GM18519 (cell line): Measurements from ENCODE around the gene DGKH.
"Not testable (repeated sequence)": the region's sequence is repeated elsewhere in the genome, so short reads cannot be mapped to it uniquely, and the experiment has no call there.

Experiments
- ATAC-seq: cut with Tn5 transposase; IDR thresholded peaks from one replicate; pipeline ENCODE4 v1.9.1; 2021; ENCODE audit warnings: mild to moderate bottlenecking, moderate library complexity; ENCODE audit not compliant: unreplicated experiment, low FRiP score

DGKH gene

DNA sequence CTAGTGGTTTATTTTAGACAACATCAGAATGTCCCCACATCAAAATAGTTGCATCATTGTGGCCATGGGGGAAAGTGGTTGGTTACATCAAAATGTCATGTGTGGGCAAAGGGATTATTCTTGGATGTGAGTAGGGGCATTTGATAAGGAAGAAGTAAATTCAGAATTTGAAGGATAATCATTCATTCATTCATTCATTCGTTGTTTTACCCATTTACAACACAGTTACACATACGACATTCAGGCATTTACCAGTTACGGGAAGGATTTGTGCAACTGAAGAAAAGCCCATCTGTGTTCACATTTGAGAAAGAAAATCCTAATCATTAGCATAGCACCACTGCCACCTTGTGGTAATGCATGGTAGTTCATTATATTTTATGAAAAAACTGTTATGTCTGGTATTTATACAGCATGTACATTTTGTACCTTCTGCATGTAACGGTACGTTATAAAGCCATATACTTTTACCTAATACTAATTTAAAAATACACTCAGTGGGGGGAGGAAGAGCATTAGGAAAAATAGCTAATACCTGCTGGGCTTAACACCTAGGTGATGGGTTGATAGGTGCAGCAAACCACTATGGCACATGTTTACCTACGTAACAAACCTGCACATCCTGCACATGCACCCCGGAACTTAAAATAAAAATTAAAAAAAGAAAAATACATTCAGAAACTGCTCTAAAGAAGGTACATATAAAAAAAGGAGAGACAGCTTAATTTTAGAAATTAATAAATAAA lies 62.1 kb downstream of the DGKH start:
- ATAC-seq = no peak

DNA sequence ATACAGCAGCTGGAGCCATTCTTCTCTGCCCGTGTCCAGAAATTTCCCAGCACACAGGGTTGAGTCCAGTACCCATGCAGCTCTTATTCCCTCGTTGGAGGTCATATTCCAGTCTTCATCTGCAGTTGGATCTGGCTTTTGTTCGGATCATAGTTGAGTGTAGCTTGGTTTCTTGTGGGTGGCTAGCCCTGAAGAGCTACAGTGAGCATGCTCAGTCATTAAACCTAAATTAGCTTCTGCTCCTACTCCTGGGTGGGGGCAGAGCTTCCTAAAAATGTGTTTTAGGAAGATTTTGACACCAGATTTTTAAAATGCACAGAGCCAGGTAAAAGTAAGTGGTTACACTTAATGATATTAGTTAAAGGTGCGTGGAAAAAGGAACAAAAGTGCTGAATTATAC lies 64.4 kb downstream of the DGKH start:
- ATAC-seq = no peak

DNA sequence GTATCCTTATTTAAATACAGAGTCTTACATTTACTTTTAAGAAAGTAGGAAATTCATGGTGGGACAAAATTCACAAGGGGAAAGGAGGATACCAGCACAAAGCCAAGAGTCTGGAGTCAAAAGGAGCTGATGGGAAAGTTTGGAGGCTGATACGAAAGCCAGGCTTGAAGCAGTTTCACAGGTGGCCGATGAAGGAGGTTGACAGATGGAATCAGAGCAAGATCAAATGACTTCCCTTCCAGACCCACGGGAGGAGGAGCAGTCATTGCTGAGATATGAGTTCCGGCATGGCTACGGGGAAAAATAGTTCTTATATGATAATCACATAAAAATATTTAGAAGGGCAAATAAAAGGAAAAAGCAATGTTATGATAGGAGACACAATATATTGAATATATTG lies 65.0 kb downstream of the DGKH start:
- no peak for ATAC-seq

DNA sequence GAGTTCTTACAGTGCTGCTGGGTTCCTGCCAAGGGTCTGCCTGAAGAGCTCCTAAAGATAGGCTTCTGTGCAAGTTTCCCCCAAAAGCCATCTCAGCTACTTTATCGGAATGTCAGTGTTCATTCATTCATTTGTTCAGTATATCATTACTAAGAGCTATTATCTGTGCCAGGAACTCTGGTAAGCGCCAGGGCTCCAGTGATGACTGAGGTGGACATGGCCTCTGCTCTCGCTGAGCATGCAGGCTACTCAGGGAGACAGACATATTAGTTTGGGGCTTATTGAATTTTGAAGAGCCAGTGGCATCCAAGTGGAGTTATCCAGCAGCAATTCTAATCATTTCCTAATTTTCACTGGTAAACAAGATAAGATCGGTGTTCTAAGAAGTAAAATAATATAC lies 65.8 kb downstream of the DGKH start:
- no peak for ATAC-seq

DNA sequence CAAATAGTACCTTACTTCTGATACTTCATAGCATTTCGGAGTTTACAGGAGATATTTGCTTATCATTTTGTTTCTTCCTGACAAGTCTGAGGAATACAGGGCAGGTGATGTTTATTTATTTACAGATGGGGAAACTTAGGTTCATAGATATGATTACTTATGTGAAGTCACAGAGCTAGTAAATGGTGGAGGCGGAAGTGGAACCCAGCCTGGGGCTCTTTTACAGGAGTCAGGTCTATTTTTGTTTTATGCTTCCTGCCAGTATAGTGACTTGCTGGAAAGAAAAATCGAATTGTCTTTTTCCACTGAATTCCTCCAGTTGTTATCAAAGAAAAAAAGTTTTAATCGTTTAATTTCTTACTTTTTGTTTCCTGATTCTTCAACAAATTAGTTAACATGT lies 66.5 kb downstream of the DGKH start:
- ATAC-seq = no peak

DNA sequence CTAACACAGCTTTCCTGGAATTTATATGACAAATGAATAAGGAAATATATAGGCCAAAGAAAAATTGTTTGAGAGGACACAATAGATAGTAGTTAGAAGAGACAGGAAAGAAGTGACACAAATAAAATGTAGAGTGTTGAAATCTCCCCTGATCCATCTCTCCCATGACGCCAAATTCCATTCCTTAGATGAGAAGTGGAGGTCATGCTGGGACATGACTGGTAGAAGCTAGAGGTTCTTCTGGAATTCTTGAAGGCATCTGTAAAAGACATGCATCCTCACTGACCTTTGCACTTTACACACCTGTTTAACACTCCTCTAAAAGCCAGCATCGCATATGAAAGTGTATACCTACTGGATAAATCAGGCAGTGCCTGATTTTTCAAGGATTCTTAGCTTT lies 67.8 kb downstream of the DGKH start:
- no peak for ATAC-seq

DNA sequence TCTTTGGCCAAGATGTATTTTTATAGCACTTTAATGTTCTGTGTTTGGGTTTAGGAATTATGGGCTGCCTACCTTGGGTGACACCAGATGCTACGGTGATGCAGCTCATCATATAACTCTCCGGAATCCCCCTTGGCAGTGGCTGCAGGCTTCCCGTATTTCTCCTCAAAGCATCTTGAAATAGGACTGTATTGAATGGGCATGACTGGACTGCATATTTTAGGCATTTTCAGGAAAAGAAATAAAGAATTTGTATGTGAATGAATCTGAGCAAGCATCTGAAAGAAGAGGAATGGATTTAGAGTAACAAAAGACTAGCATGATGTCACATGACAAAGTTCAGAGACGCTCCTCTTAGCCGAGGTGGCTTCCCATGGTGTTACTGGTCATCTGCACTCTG lies 70.6 kb downstream of the DGKH start:
- ATAC-seq = no peak

DNA sequence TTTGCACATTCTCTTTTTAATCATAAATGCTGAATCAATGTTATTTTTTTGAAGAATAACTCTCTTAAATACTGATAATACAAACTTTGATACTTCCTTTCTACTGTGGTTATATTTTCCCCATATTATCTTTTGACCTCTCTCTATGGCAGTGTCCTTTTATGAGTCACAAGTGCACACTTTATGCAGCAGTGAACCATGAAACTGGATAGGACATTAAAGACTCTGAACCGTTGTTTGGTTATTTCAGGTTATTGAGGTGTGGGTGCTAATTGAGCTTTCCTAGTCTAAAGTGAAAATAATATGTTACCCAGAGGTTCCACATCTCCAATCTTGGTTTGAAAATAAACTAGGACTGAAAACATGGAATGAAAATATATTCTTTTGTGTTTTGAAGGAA lies 71.4 kb downstream of the DGKH start:
- no peak for ATAC-seq

DNA sequence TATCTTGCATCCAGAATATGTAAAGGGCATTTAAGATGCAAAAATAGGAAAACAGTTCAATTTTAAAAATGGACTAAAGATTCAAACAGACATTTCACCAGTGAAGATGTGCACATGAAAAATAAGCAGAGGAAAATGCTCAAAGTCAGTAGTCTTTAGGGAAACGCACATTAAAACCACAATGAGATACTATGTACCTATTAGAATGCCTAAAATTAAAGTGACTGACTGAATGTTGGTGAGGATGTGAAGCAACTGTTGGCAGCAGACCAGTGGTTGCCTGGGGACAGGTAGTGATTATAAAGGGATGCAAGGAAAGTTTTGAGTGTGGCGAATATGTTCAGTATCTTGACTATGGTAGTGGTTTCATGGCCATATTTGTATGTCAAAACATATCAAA lies 75.2 kb downstream of the DGKH start:
- ATAC-seq = no peak

DNA sequence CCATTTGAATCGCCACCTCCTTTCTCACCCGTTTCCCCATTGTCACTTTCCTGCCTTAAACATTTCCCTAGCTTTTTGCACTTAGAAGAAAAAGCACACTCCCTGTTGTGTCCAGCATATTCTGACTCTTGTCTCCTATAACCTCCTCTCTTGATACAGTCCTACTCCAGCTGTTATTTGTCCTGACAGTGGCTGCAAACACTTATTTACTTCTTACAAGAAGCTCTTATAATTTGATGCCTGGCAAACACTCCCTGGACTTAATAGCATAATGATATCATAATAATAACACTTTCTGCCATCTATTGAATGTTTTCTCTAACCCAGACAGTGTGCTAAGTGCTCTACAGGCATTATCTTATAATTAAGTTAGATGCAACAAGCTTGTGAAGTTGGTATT lies 76.6 kb downstream of the DGKH start:
- no peak for ATAC-seq

DNA sequence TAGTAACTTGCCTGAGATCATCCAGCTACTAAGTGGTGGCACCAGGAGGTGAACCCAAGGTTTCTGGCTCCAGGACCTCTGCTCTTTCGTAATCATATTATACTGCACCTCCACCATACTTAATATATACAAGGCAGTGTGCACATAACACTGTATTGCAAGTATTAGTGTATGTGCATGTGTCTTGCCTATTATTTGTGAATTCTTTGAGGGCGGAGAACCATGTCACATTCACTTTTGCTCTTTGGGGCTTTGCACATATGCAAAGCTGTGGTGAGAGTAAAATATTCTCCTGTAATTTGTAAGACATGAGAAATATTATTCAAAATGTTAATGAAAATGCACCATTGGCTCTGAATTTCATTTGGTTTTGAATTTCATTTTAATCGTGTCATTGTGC lies 78.6 kb downstream of the DGKH start:
- no peak for ATAC-seq

DNA sequence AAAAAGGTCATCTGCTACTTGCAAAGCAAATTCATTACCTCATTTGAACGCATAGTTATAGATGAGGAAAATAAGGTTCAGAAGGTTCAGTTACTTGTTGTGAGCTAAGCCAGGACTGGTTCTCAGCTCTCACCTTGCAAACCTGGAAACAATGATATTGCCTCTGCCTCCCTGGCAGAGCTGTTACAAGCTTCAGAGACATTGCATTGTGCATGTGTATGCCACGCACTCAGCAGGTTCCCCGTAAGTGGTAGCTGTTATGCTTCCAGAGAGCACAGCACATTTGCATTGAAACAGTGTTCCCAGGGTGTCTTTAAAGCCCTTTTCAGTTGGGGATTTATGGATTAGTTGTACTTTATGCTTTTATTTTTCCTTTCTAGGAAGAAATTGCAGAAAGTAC lies 80.6 kb downstream of the DGKH start:
- ATAC-seq = no peak

DNA sequence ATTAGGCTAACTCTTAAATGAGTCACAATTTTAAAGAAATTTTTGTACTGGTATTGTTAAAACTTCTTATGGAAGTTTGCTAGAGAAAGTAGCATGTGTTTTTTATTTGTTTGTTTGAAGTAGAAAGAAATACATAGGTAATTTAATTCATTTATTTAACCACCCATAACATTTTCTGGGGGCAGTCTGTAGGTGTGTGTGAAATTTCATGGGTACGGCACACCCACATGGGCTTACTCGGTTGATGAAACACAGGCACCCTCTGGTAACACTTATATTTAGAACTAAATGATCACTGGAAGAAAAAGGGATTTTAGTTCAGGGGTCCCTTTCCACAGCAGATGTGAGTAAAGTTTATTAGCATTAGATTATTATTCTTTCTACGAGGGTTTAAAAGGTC lies 88.1 kb downstream of the DGKH start:
- ATAC-seq = no peak

DNA sequence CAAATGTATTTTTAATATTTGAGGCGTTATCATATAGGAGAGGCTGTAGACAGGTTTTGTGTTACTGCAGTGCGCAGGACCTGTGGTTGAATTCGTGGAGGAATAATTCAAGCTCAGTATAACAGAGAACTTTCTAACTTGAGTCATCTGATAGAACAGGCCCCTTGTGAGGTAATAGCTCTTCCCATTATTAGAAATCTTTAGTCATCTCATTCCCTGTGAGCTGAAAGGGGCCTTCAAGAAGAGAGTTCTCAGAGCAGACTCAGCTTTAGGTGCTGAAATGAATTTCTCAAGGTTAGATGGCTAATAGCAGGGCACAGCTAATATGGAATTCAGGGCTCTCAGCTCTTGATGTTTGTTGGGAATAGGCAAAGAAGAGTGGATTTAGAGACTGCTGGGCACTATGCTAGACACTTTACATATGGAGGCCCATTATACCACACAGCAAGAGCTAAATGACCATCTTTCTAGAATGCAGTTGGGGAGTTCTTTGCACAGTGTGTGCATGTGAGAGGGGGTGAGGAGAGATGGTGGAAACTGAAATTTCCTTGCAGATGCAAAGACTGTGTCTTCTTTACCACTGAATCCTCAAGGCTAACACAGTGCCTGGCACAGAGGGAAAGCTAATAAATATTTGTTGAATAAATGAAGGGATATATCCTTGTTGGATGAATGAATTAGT lies 89.5 kb downstream of the DGKH start:
- no peak for ATAC-seq

DNA sequence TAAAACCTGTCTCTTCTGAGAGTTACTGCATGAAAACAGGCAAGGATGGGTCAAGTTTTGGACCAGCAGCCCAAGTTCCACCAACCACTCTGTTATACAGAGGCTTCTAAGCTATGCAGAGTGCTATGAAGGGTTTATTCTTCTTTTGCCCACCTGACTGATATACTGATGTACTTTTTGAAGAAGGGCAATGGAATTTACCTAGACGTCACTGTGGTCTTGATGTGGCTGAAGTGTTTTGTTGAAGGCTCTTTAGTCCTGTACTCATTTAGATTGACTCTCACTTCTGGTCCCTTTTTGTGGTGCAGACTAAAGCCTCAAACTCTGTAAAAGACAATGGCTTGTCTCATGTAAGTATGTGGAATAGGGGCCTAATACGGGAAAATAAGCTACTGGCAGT lies 92.0 kb downstream of the DGKH start:
- no peak for ATAC-seq

DNA sequence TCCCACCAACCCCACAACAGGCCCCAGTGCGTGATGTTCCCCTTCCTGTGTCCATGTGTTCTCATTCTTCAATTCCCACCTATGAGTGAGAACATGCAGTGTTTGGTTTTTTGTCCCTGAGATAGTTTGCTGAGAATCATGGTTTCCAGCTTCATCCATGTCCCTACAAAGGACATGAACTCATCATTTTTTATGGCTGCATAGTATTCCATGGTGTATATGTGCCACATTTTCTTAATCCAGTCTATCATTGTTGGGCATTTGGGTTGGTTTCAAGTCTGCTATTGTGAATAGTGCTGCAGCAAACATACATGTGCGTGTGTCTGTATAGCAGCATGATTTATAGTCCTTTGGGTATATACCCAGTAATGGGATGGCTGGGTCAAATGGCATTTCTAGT lies 92.6 kb downstream of the DGKH start:
- not testable (repeated sequence) for ATAC-seq

DNA sequence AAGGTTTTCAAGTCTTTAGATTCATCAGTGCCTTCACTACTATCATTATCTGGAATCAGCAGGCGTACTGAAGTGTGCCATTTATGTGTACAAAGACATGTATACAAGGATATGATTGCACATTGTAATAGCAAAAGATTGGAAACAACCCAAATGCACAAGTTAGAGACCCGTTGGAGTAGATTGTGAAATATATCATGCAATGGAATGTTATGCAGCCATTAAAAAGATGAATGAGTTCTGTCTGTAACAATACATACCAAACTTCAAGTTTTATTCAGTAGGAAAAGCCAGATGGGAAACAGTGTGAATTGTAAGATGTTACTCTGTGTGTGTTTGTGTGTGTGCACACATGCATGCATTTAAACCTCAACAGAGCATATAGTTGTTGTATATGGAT lies 97.9 kb downstream of the DGKH start:
- ATAC-seq = no peak

DNA sequence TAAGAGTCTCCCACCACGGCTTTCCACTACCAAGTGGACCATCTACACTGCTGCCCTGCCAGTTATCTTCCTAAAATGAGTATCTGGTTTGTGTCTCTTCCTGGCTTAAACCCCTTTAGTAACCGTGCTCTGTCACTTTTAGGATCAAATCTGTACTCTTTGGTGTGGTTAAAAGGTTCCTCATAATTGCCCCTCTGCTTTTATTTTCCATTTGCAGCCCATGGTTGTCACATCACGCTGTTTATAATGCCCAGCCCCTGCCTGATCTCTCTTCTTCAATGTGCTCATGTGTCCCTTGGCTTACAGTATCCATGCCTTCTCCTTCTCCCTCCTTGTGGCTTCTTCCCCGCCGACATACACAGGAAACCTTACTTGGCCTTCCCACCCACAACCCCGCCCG lies 100.1 kb downstream of the DGKH start:
- no peak for ATAC-seq

DNA sequence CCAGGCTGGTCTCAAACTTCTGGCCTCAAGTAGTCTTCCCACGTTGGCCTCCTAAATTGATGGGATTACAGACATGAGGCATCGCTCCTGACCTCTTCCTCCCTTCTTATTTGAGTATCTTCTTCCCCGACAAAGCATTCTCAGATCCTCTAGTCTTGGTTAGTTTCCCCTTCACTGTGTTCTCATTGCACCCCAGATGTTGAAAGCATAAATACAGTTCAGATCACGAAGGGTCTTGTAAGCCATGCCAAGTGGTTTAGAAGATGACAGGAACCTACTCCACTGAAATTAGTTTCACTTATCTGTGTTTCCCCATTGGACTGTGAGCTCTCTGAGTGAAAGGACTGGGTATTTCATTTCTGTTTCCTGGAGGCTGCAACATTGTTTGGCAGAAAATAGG lies 100.7 kb downstream of the DGKH start:
- ATAC-seq = no peak

DNA sequence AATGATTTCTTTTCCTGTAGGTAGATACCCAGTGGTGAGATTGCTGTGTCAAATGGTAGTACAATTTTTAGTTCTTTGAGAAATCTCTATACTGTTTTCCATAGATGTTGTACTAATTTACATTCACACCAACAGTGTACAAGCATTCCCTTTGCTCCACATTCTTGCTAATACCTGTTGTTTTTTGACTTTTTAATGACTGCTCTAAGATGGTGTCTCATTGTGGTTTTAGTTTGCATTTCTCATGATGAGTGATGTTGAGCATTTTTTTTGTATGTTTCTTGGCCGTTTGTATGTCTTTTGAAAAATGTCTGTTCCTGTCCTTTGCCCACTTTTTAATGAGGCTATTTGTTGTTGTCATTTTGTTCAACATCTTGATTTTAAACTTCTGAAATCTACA lies 103.3 kb downstream of the DGKH start:
- no peak for ATAC-seq

DNA sequence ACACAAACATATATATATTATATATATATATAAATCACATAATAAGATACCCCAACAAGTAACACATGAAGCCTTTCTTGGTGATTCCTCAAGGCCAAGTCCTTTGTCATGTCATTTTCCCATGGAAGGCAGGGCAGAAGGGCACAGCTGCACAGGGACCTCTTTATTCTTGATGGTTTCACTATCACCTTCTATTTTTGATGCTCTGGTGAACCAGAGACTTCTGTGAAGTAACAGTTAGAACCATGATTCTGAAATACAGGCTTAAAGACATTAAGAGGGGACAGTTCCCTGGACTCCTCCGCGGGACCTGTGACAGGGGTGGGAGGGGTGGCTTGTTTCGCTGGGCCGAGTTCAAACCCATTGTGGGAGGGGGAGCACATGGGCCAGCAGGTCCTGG lies 104.0 kb downstream of the DGKH start:
- no peak for ATAC-seq
